NCI-H446 (cell line): ENCODE data around the gene SLC6A9.

Experiments
- DNase-seq, 2 experiments: peaks; one replicate each; lab custom pipeline; 2025; lab: John Stamatoyannopoulos, UW

The SLC6A9 gene

DNA sequence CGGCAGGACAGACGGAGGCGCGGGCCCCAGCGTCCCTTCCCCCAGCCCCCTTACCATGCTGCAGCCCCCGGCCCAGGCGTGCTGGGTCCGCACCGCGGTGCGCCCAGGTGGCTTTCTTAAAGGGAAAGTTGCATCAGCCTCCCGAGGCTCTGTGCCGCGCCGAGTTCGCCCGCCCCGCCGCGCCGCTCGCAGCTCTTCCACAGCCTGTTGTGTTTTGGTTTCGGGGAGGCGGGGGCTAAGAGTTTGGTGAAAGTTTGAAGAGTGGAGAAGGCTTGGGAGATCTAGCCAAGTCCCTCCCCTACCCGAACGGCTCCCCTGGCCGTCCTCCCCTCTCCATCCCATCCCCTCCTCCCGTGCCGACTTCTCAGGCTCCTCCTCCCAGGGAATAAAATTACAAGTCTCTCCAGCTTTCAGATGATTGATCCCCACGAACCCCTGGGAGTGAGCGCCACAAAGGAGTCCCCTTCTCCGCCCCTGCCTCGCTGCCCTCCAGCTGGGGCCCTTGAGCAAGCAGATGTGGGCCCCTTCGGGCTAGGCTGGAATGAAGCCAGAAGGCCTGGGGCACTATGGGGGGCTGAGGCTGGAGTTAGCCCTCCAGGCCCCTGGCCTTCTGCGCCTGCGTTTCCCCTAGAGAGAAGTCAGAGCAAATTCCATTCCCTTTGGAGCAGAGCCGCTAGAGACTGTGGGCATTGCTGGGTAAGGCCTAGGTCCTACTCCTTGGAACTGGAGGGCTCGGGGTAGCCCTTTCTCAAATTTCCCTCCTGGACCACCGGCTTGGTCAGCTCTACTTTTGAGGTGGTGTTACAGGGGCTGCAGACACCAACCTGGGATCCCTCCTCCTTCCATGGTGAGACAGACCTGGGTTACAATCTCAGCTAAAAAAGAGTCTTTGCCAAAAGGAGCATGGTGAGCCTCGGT is at the start of gene SLC6A9:
Gene SLC6A9 (minus strand): TSS at position 211 of the 918 bp plus-strand sequence. CDS start 7,185 bp downstream, outside the sequence.
- peak in 1 of 2 experiments; percentile 33 for DNase-seq

- no peak for DNase-seq
Observed at GRCh38 chr1:44079566-44079965, 48.3 kb upstream of the SLC6A9 start.

- DNase-seq = no peak
Observed at GRCh38 chr1:44078104-44078503, 46.8 kb upstream of the SLC6A9 start.

- DNase-seq = no peak
Observed at GRCh38 chr1:44077421-44077820, 46.2 kb upstream of the SLC6A9 start.

DNA sequence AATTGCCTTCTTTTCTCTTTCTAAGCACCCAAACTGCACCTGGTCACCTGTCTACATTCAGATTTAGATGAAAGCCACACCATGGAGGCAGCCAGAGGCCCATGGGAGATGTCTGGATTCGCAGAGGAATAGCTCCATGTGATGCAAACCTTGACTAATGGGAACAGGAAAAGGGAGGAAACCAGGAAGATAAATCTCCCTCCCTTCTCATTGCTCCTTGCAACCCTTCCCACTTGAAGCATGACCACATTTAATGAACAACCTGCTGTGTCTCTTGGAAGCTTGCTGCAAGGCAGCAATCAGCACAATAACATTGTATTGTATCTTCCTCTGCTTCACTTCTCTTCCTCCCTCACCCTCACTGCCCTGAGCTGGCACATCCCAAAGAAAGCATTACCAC is 44.8 kb upstream of the SLC6A9 start:
- DNase-seq = no peak

GRCh38 chr1:44074415-44074814 is 43.2 kb upstream of the SLC6A9 start:
- DNase-seq = no peak

GRCh38 chr1:44073528-44073927 is 42.3 kb upstream of the SLC6A9 start:
- DNase-seq = no peak

DNA sequence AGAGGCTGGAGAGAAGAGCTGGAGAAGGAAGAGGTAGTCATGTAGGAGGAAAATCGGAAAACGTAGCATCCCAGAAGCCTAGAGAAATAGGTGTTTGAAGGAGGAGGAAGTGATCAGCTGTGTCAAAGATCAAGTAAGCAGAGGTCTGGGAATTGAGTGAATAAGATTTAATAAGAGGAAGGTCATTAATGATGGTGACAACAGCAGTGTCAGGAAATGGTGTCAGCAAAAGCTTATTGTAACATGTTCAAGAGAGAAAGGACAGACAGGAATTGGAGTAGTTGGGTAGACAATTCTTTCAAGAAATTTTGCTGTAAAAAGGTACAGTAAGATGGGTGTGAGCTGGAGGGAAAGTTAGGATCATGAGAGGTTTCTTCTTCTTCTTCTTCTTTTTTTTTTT is 41.6 kb upstream of the SLC6A9 start:
- DNase-seq = no peak

DNA sequence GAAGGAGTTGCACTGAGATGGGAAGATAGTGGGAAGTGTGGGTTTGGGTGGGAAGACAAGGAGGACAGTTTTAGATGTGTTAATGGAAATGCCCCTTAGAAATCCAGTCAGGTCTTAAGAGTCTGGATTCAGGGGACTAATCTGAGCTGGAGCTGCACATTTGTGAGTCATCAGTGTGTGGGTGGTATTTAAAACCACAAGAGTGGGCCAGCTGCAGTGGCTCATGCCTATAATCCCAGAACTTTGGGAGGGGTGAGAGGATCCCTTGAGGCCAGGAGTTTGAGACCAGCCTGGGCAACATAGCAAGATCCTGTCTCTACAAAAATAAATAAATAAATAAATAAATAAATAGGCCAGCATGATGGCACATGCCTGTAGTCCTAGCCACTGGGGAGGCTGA is 40.9 kb upstream of the SLC6A9 start:
- no peak for DNase-seq

DNA sequence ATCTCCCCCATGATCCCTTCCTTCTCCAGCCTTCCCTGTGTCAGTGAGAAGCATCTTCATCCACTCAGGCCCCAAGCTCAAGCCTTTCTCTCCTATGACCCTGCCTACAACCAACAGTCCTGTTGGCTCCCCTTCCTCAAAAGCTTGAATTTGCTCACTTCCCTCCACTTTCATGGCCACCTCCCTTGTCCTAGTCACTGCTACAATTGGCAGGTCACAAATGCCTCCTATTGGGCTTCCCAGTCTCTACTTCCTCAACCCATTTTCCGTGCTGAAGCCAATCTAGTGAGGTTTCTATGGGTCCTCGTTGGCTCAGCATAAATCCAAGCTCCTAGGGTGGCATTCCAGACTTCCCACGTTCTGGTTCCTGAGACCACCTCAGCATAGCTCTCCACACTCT is 40.2 kb upstream of the SLC6A9 start:
- no peak for DNase-seq

GRCh38 chr1:44068442-44068921 is 37.2 kb upstream of the SLC6A9 start:
- no peak for DNase-seq

DNA sequence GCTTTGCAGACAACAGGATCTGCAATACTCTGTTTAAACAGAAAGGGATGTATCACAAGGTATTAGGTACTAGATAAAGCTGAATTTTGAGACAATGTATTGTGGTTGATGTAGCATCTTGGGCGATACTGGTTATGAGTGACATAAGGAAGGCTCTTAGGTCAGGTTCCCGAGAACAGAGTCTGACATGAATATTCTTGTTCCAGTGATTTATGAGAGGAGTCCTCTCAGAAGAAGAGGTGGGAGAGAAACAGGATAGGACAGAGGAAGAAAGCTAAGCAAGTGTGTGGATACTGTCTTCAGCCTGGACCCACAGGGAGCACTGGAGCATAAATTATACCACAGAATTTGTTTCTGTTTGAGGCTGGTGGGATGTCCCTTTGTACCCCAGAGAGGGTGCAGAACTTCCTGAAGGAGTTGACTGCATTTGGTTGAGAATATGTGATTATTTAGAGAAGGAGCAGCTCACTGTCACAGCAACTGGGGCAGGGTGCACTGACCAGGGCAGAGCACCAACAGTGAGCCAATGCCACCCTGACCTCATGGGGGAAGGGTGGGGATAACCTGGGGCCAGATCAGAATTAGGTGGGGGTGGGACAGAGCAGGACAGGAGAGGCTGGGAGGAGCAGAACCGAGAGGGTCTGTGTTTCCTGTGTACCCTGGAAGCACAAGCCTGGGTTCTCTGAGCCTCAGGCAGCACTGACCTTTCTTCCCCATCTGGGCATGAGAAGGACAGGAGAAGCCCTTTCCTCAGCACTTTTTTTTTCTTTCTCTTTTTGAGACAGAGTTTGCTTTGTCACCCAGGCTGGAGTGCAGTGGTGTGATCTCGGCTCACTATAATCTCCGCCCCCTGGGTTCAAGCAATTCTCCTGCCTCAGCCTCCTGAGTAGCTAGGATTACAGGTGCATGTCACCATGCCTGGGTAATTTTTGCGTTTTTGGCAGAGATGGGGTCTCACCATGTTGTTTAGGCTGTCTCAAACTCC is 36.3 kb upstream of the SLC6A9 start:
- no peak for DNase-seq

GRCh38 chr1:44062656-44063179 is 31.5 kb upstream of the SLC6A9 start:
- DNase-seq = no peak

GRCh38 chr1:44061857-44062256 is 30.6 kb upstream of the SLC6A9 start:
- DNase-seq = no peak

GRCh38 chr1:44060830-44061267 is 29.6 kb upstream of the SLC6A9 start:
- DNase-seq = no peak

DNA sequence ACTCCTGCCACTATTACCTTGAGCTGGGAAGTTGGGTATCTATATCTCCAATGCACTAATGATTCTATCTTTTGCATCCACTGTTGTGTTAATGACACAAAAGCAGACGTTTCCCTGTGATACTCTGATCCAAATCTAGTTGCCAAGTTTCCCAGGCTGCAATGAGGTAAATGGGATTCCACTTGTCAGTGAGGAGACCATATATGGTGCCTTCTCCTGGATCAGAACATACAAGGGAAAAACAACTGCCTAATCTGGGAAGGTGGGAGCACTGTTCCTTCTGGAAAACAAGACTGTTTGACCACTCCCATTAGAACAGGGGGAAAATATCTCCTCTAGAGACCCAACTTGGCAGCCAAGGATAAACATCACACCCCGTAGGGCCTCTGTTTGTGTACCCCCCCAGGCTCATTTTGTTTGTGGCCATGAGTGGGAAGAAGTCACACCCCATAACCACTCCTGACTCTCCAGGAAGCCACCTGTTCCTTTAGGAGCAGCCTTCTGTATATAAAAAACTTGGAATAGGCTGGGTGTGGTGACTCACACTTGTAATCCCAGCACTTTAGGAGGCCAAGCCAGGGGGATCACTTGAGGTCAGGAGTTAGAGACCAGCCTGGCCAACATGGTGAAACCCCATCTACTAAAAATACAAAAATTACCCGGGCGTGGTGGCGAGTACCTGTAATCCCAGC is 28.5 kb upstream of the SLC6A9 start:
- DNase-seq = no peak

DNA sequence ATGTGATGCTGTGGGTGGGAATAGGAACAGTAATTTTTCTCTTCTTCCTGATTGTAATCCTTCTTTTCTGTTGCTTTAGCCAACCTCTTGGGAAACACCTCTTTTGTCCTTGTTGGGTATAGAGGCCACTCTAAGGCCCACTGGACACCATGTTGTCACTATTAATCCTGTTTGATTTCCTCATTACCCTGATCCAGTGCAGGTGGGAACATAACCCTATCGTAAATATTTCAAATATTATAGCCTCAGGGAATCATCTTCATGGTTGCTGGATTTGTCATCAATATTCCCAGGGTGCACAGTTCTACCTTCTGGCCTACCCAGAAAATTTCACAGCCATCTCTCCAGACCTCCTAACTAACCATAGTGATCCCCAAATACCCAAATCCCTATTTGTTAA is 27.9 kb upstream of the SLC6A9 start:
- DNase-seq = no peak

GRCh38 chr1:44057293-44057692 is 26.0 kb upstream of the SLC6A9 start:
- DNase-seq = no peak

DNA sequence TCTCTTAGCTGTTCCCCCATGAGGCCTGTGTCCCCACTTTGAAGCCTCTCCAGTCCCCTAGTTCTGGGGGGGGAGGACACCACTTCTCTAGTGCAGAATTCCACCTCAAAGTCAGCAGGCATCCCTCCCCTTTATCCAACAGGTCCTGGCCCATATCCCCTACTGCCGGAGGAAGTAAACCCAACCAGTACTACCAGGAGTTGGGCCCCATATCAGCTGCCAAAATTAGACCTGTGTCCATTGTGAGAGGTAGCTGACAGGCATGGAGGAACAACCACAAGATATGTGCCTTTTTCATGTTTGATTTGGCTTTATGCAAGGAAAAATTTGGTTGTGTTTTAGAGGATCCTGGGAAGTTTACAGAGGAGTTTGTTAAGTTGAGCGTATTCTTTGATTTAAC is 22.1 kb upstream of the SLC6A9 start:
- DNase-seq = no peak

GRCh38 chr1:44050261-44050660 is 19.0 kb upstream of the SLC6A9 start:
- no peak for DNase-seq

- DNase-seq = no peak
Observed at GRCh38 chr1:44049839-44050238, 18.6 kb upstream of the SLC6A9 start.
